OCI-LY3 (cell line): ENCODE data around the gene LIFR.

Experiments
- CTCF ChIP-seq: fragments of 200-600, 300-600 bp; sonication (generic); IDR thresholded peaks from 2 replicates; pipeline ENCODE4 v1.5.1; 2014; ENCODE audit warnings: antibody characterized with exemption, low read length, low read depth
- EZH2phosphoT487 ChIP-seq: fragments of 200-600 bp; shearing (Covaris generic); IDR thresholded peaks from 2 replicates; pipeline ENCODE4 v1.6.1; 2018; ENCODE audit warnings: antibody characterized with exemption, mixed run types, low read depth

- TF ChIP-seq CTCF, result no peak
- no peak for TF ChIP-seq EZH2phosphoT487
These were observed 49.2 kb upstream of the LIFR start for GRCh38 chr5:38605610-38606009.
